ENCODE measurements around the gene NCK1. TPM values are rescaled to one million over a fixed set of nuclear protein-coding genes. Genes with fewer than 3 reads are reported as not detected.

Gene NCK1
- total and polyA plus RNA-seq, 10 of the 15 experiments (the other 5 are each of a cell fraction or from before 2014, with no cell fraction given) = 15.6 to 33.4 (median 25.0) TPM

DNA sequence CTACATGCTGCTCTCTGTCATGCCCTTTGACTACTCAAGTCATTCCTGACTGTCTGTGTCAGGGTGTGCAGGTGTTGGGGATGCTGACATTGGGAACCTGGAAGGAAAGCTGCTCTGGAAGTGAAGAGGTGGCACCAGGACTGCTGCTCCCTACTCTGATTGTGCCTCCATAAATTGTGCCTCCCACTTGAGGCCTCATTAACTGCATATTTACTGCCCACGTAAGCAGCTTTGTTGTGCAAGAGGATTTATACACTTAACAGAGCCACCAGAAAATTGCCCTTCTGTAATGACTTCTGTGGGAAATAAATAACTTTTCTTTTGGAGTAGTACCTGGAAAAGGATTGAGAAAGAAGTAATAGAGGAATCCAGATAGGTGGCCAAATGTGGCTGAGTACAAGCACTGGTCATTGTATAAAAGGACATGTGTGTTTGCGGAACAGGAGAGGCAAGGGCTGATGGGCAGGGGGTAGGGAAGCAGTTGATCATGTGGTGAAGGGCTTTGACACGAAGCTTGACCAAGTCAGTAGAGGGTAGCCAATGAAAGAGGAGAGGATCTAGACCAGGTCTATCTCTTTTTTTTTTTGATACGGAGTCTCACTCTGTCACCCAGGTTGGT, 120.6 kb downstream of the NCK1 start (continued):
- TF ChIP-seq TCF7 (IDR thresholded peaks at IDR 0.05; ENCODE audit: borderline replicate concordance) (no peak), KLF5 (IDR thresholded peaks at IDR 0.05; ENCODE audit: partially characterized antibody) (no peak), ZNF217 (IDR thresholded peaks at IDR 0.05) (no peak), ZNF274 (IDR thresholded peaks at IDR 0.05; ENCODE audit: insufficient read depth, insufficient read length) (no peak), POU2F2 (IDR thresholded peaks at IDR 0.05; ENCODE audit: borderline replicate concordance, low read depth, low read length) (no peak), CREM (IDR thresholded peaks at IDR 0.05; ENCODE audit: low read depth) (no peak)
- TF ChIP-seq, protein P1, sequence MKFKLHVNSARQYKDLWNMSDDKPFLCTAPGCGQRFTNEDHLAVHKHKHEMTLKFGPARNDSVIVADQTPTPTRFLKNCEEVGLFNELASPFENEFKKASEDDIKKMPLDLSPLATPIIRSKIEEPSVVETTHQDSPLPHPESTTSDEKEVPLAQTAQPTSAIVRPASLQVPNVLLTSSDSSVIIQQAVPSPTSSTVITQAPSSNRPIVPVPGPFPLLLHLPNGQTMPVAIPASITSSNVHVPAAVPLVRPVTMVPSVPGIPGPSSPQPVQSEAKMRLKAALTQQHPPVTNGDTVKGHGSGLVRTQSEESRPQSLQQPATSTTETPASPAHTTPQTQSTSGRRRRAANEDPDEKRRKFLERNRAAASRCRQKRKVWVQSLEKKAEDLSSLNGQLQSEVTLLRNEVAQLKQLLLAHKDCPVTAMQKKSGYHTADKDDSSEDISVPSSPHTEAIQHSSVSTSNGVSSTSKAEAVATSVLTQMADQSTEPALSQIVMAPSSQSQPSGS (IDR thresholded peaks at IDR 0.05; ENCODE audit: low read length) = no peak
- TF ChIP-seq, protein P2, sequence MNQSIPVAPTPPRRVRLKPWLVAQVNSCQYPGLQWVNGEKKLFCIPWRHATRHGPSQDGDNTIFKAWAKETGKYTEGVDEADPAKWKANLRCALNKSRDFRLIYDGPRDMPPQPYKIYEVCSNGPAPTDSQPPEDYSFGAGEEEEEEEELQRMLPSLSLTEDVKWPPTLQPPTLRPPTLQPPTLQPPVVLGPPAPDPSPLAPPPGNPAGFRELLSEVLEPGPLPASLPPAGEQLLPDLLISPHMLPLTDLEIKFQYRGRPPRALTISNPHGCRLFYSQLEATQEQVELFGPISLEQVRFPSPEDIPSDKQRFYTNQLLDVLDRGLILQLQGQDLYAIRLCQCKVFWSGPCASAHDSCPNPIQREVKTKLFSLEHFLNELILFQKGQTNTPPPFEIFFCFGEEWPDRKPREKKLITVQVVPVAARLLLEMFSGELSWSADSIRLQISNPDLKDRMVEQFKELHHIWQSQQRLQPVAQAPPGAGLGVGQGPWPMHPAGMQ (IDR thresholded peaks at IDR 0.05; ENCODE audit: borderline replicate concordance) = no peak

DNA sequence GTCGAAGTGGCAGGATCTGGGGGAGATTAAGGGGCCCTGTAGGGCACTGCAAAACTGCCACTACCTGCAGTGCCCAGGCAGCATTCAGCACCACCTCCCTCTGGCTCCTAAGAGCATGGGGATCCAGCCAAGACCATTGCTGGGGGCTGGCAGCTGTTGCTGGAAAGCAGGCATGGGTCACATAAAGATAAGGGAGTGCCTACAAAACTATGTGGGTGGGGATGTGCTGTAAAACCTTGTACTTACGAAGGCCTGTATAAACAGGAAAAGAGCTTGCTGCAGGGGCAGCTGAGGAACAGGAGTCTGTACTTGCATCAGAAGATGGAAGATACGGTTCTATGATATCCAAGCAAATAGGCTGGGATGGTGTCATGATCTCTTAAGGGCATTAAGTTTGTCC, 122.8 kb downstream of the NCK1 start:
- Histone ChIP-seq H4K20me1 (ENCODE audit: control insufficient read depth, insufficient read depth) (no peaks in the 10 kb centered on the region), H3K36me3 (ENCODE audit: control insufficient read depth in 2 of 2, insufficient read depth in 2 of 2, low read length in 1 of 2) (no peaks in the 10 kb centered on the region), H3K27me3 (replicated peaks in 1 of 2; ENCODE audit: control insufficient read depth in 2 of 2, insufficient read depth in 2 of 2, low read length in 1 of 2) (no peaks in the 10 kb centered on the region), H3K4me1 (ENCODE audit: control insufficient read depth, insufficient read depth, low read length) (no peaks in the 10 kb centered on the region), H3K9me3 (replicated peaks; ENCODE audit: control insufficient read depth, insufficient read depth, low read length) (no peaks in the 10 kb centered on the region), H2AFZ (ENCODE audit: control insufficient read depth, low read depth, low read length) (no peak overlapping the region), H3K9ac (ENCODE audit: control insufficient read depth, insufficient read depth, low read length) (no peak overlapping the region), H3K4me2 (ENCODE audit: control insufficient read depth, insufficient read depth) (no peak overlapping the region), H3K79me2 (ENCODE audit: control insufficient read depth, insufficient read depth, low read length) (no peaks in the 10 kb centered on the region), H3K4me3 (no peak overlapping the region), H3K27ac (ENCODE audit: control insufficient read depth, insufficient read depth) (no peak overlapping the region)
- TF ChIP-seq ZNF217 (IDR thresholded peaks at IDR 0.05) = no peak
- TF ChIP-seq JUNB (IDR thresholded peaks at IDR 0.05) = no peak
- no peak for TF ChIP-seq STAT1 (conservative IDR thresholded peaks at IDR 0.05)
- TF ChIP-seq NFYA (IDR thresholded peaks at IDR 0.05; ENCODE audit: borderline replicate concordance, low read depth, low read length) = no peak
- no peak for TF ChIP-seq TCF12 (IDR thresholded peaks at IDR 0.05; ENCODE audit: low read depth, low read length)
- TF ChIP-seq NRF1 (conservative IDR thresholded peaks at IDR 0.05; ENCODE audit: low read depth, low read length) = no peak
- TF ChIP-seq, protein P3, sequence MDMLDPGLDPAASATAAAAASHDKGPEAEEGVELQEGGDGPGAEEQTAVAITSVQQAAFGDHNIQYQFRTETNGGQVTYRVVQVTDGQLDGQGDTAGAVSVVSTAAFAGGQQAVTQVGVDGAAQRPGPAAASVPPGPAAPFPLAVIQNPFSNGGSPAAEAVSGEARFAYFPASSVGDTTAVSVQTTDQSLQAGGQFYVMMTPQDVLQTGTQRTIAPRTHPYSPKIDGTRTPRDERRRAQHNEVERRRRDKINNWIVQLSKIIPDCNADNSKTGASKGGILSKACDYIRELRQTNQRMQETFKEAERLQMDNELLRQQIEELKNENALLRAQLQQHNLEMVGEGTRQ (IDR thresholded peaks at IDR 0.05; ENCODE audit: borderline replicate concordance, low read depth, low read length) = no peak
- POLR2A ChIA-PET = no interaction called here
- no TSS peak for BruUV-seq (replicated peaks)
- 63% methylated on average over 3 of the region's 3 CpGs for WGBS (ENCODE audit: insufficient coverage, insufficient replicate concordance, low lambda C conversion rate, missing lambda C conversion rate)
- no peak for FAIRE-seq
- CTCF ChIA-PET = interaction anchor here (0.5 kb wide), 1 partner anchor 114 kb away, joined by 4 read pairs; no protein-coding TSS in a partner anchor
- intact Hi-C loops (cut with micrococcal nuclease; ENCODE audit: unreplicated experiment) (no loop called here), in situ Hi-C loops (cut with MboI) (no loop called here)
- no peak for DNase-seq (ENCODE audit: low read depth, low spot score)
- RAD21 ChIA-PET (ENCODE audit: unreplicated experiment) = no interaction called here
- ATAC-seq = no peak
- SMC1A ChIA-PET (ENCODE audit: uncharacterized antibody, unreplicated experiment) = no interaction called here

All from GM12878 (cell line).